ENCODE data around the gene ZNF17.

- TF ChIP-seq CTCF (IDR thresholded peaks at IDR 0.05): no peak
- no peak for TF ChIP-seq EZH2 (IDR thresholded peaks at IDR 0.05)
- TF ChIP-seq EZH2phosphoT487 (IDR thresholded peaks at IDR 0.05): no peak
Observed at GRCh38 chr19:57362997-57363687, 47.8 kb upstream of the ZNF17 start, which contains the start of the genes TRAPPC2B and ZNF547.
